Activated T-helper 1 cell treated with Interleukin-2 at 50 U/mL for 16 hours (primary cell): Measurements from ENCODE around the gene ZNF287.

Experiments
- DNase-seq: peaks from one replicate; pipeline ENCODE4 v3.0.0-alpha.2; 2020; ENCODE audit warnings: low read depth

Gene ZNF287

GRCh38 chr17:16516594-16517051 is 52.4 kb downstream of the ZNF287 start:
- DNase-seq = no peak

GRCh38 chr17:16515933-16516332 is 53.1 kb downstream of the ZNF287 start:
- DNase-seq = no peak

GRCh38 chr17:16513873-16514272 is 55.1 kb downstream of the ZNF287 start:
- no peak for DNase-seq

GRCh38 chr17:16512011-16512410 is 57.0 kb downstream of the ZNF287 start:
- no peak for DNase-seq

GRCh38 chr17:16511593-16511992 is 57.4 kb downstream of the ZNF287 start:
- DNase-seq = no peak

GRCh38 chr17:16507918-16508533 is 61.0 kb downstream of the ZNF287 start:
- DNase-seq = no peak

- DNase-seq = no peak
These were observed 62.8 kb downstream of the ZNF287 start for GRCh38 chr17:16506188-16506587.

- no peak for DNase-seq
These were observed 64.0 kb downstream of the ZNF287 start for GRCh38 chr17:16504984-16505383.
